Activated CD4-positive, CD25-positive, alpha-beta regulatory T cell treated with anti-CD3 and anti-CD28 coated beads, Interleukin-2, amount 50 U/mL, for 16 hours (primary cell): ENCODE measurements around the gene CCR8.
A peak's percentile ranks its signal among the peaks of the same experiment; 100 is the strongest.
"Not testable (repeated sequence)": the region's sequence is repeated elsewhere in the genome, so short reads cannot be mapped to it uniquely, and the experiment has no call there.

ENCODE experiments used
- DNase-seq: peaks from one replicate; pipeline ENCODE4 v3.0.0-alpha.2; 2020; ENCODE audit warnings: low read depth, low spot score

Gene CCR8

GRCh38 chr3:39315420-39315819, 14.1 kb upstream of the CCR8 start:
- no peak for DNase-seq

- no peak for DNase-seq
Observed at GRCh38 chr3:39317571-39318169, 11.8 kb upstream of the CCR8 start.

DNA sequence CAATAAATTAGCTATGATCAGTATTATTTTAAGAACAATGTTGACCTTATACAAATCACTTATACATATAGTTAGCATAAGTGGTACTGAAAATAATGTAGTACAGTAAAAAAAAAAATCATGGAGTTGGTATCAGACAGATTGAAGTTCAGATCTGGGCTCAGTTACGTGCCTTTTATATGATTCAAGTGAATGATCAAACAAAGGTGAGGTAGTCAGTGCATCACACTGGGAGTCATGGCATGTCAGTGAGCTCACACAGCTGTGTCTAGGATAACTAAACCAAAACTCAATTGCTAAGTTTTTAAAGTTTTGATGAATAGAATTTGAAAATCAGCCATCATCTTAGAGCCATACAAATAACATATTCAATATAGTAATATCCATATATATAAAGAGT, 11.2 kb upstream of the CCR8 start:
- DNase-seq: no peak

DNA sequence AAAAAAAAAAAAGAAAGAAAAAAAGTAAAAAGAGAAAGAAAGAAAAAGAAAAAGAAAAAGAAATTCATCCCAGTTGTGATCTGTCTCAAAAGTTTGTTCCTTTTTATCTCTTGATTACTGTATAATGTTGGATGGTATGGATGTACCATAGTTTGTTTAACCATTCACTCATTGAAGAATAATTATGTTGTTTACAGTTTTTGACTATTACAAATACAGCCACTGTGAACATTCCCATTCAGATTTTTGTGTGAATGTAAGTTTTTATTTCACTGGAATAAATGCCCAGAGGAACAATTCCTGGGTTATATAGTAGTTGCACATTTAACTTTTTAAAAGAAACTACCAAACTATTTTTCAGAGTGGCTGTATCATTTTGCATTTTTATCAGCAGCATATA, 10.3 kb upstream of the CCR8 start:
- DNase-seq: no peak

GRCh38 chr3:39321574-39321983, 7.9 kb upstream of the CCR8 start:
- not testable (repeated sequence) for DNase-seq

GRCh38 chr3:39322209-39322715, 7.2 kb upstream of the CCR8 start:
- DNase-seq: not testable (repeated sequence)

DNA sequence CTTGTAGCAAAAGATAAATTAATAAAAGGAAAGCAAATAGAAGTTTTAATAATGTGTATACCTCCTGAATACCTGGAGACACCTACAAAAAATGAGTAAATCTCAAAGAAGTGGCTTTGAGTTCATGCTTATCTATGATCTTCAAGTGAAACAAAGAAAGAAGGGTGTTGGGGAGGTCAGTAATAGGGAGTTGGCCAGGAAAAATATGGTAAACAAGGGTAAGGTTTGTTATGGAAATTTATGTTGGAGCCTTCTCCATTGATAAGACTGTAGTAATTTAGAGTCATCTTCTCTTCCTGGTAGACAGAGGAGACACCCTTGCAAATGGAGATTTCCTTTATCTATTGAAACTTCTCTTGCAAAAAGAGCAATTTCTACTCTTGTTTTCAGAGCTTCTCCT, 6.6 kb upstream of the CCR8 start:
- DNase-seq: no peak

DNA sequence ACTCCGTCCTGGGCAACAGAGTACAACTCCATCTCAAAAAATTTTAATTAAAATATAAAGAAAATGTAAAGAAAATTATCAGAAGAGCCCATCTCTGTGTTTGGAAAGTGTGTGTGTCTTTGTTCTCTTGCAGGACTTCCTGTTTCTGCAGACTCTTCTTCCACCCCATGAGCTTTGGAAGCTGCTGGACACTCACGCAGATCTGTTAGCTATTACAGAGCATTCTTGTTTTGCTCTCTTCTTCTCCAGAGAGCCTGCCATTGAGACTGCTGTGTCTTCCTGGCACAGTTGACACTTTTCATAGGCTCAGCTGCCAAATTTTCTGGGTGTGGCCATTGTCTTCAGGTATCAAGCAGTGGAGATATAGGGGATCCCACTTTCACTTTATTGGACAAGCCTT, 6.0 kb upstream of the CCR8 start:
- DNase-seq: no peak

- DNase-seq: no peak
Observed at GRCh38 chr3:39325236-39325635, 4.3 kb upstream of the CCR8 start.

GRCh38 chr3:39327053-39327745, 2.3 kb upstream of the CCR8 start:
- no peak for DNase-seq

GRCh38 chr3:39327746-39328349, 1.7 kb upstream of the CCR8 start:
- peak; percentile 30 for DNase-seq

- DNase-seq: no peak
Observed at GRCh38 chr3:39330824-39331223, 1.3 kb downstream of the CCR8 start.

- no peak for DNase-seq
Observed at GRCh38 chr3:39332525-39332924, 3.0 kb downstream of the CCR8 start.

DNA sequence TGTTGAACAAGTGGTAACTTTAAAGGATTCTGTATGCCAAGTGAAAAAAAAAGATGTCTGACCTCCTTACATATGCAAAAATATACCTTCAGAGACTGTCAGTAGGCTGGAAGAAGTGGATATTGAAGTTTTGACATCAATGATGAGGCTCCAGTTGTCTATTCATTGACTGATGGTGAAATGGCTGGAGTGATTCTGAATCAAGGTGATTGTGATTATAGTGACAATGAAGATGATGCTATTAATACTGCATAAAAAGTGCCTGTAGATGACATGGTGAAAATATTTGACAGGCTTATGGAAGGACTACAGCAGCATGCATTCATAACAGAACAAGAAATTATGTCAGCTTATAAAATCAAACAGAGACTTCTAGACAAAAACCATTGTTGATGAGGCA, 4.1 kb downstream of the CCR8 start:
- DNase-seq: no peak

DNA sequence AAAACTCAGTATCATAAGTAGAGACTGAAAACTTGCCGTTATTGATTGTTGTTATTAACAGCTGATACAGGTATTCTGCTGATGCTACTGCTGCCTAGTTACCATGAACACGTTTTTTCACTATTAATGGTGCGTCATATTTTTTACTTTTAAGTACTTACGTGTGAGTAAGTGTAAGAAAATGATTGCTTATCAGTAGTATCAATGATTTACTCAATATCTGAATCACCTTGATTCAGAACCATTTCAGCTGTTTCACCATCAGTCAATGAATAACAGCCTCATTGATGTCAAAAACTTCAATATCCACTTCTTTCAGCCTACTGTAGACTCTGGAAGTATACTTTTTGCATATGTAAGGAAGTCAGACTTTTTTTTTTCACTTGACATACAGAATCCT, 4.7 kb downstream of the CCR8 start:
- no peak for DNase-seq

DNA sequence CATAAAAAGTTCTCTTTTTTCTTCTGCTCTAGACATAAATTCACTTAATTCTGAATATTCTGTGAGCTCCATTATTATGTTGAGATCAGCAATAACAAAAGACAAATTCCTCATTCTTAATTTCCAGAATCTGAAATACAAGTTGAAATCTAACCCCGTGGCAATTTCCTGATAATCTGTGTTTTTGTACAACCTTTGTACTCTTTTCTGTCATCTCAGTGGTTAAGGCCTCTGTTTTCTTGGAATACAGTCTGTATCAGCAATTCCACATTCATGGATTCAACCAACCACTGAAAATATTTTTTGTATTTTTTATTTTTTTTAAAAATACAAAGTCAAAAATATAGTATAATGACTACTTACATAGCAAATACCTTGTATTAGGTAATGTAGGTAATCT, 8.7 kb downstream of the CCR8 start:
- no peak for DNase-seq

- no peak for DNase-seq
Observed at GRCh38 chr3:39339086-39339485, 9.6 kb downstream of the CCR8 start.

GRCh38 chr3:39343076-39343717, 13.7 kb downstream of the CCR8 start:
- no peak for DNase-seq

DNA sequence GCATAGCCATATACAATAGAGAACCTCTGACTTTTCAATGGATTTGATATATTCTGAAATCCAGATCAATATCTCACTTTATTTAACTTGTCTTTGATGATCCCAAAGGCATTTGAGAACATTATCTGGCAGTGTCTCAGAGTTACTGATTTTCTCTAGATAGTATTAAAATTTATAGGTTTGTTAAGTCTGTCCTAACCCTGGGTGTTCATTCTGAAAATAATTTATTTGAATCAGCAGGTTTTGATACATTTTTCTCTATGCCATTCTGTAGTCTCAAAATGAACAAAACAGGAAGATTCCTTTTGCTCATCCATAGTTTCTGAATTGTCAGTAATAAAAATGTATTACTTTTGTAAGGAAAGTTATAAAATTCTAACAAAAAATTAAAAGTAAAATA, 14.3 kb downstream of the CCR8 start:
- DNase-seq: no peak

DNA sequence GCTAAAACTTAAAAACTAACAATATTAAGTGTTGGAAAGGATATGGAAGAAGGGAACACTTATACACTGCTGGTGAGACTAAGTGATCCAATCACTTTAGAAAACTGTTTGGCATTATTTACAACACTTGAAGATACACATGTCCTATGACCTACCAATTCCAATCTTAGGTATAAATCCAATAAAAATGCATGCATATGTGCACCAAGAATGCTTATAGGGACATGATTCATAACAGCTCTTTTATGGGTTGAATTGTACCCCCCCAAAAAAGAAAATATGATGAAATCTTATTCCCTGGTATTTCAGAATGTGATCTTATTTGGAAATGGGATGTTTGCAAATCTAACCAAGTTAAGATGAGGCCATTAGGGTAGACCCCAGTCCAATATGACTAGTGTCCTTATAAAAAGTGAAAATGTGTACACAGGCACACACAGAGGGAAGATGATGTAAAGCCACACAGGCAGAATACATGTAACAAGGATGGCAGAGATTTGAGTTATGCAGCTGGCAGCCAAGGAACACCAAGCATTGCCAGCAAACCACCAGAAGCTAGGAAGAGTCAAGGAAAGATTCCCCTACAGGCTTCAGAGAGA, 15.3 kb downstream of the CCR8 start:
- no peak for DNase-seq

DNA sequence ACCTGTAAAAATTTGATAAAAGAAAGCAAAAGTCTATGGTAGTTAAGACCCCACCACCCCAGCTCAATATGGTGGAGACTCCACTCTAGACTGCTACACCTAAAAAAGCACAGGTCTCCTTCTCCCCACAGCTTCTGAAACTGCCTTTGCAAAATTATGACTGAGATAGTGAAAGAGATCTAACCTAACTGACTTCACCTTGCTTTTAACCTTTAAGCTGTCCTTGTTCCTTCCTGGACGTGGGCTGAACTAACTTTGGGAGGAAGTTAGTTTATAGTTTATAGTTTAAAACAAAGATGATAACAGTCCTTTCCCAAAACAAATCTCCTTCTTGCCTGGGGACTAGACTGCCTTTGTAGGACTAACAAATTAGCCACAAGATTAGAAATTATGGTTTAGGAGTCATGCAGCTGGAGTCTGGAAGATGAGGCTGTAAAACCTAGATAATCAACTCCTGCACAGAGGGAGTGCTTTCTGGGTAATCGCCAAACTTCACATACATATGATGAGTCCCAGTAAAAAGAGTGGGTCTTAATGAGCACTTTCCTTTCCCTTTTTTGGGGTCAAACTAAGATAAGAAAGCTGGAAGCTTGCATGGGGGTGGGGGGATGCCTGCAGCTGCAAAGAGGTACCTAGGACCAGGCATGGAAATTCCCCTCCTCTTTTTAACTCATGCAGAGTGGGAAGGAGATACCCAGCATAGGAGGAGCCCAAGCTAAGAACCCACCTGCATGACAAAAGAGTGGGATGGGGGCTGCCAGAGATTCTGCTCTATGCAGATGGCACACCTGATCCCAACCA, 17.5 kb downstream of the CCR8 start:
- no peak for DNase-seq

DNA sequence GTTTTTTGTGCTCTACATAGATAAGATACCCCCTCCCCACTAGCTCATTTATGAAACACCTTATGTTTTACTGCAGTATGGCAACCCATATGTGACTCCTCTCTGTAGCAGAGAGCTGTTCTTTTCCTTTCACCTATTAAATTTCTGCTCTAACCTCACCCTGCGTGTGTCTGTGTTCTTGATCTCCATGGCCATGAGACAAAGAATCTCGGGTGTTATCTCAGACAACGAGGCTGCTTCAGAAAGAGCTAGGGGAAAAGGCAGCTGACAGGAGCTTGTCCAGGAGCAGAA, 18.0 kb downstream of the CCR8 start:
- no peak for DNase-seq
